HCT116 (cell line): Measurements from ENCODE around the gene ASB10. TPM values are rescaled to one million over a fixed set of nuclear protein-coding genes. Genes with fewer than 3 reads are reported as not detected.

Source experiments
- ATAC-seq: fragments of 200-7000 bp; cut with Tn5 transposase; 2 replicates; pipeline ENCODE4 v1.9.1; 2020; ENCODE audit warnings: mild to moderate bottlenecking, moderate library complexity
- BruUV-seq: library from RNA; stranded (reverse); fragments of 400-500 nt; replicated peaks from 2 replicates; lab custom pipeline; 2021; lab: Mats Ljungman, UMichigan
- CTCF ChIA-PET: fragments of 300-600 bp; sonication (Branson Sonifier 250); formaldehyde crosslinking; loops from one replicate; lab custom pipeline; 2021; ENCODE audit warnings: antibody characterized with exemption; lab: Charles Lee
- POLR2A ChIA-PET: fragments of 300-600, 350-600 bp; sonication (Branson Sonifier 250); formaldehyde crosslinking; loops from one replicate; lab custom pipeline; 2021; ENCODE audit warnings: antibody characterized with exemption; lab: Charles Lee
- RAD21 ChIA-PET, 2 experiments: fragments of 300-600 bp; sonication (Branson Sonifier 250); formaldehyde crosslinking; loops; one replicate each; lab custom pipeline; 2023; ENCODE audit warnings: low total read pairs in 2 of 2; ENCODE audit not compliant: uncharacterized antibody in 2 of 2, unreplicated experiment in 2 of 2, low non-redundant PET in 1 of 2; lab: Charles Lee
- DNase-seq: peaks from one replicate; pipeline ENCODE4 v3.0.0-alpha.2; 2010; ENCODE audit warnings: low read depth, low spot score
- H2AFZ ChIP-seq: fragments of 200-600 bp; shearing (Covaris generic), sonication (generic); 2 replicates; pipeline ENCODE4 v1.6.1; 2017; ENCODE audit warnings: low read depth, mixed run types, mixed read lengths, antibody characterized with exemption, low read length; ENCODE audit not compliant: poor library complexity, severe bottlenecking
- H3K27ac ChIP-seq: 2 replicates; pipeline ENCODE4 v1.5.1; 2012; ENCODE audit warnings: low read depth, low read length
- H3K27me3 ChIP-seq: fragments of 200-600 bp; sonication (generic); 2 replicates; pipeline ENCODE4 v1.6.1; 2016; ENCODE audit warnings: mixed run types, low read length, mixed read lengths; ENCODE audit not compliant: insufficient read depth
- H3K36me3 ChIP-seq, 2 experiments: fragments of 200-500 bp in 1 of 2; fragments of 200-600 bp in 1 of 2; sonication (Bioruptor generic) in 1 of 2; sonication (generic) in 1 of 2; 2 replicates each; pipeline versions ENCODE4 v1.5.1 to v1.6.1; 2014 to 2016; ENCODE audit warnings: low read length in 2 of 2, inconsistent platforms in 1 of 2, mixed read lengths in 1 of 2, mixed run types in 1 of 2; ENCODE audit not compliant: insufficient read depth in 2 of 2, control insufficient read depth in 1 of 2
- H3K4me1 ChIP-seq, 2 experiments: fragments of 200-600 bp in 1 of 2; sonication (generic) in 1 of 2; 2 replicates each; pipeline versions ENCODE4 v1.5.1 to v1.6.1; 2012 to 2017; ENCODE audit warnings: low read length in 2 of 2, inconsistent platforms in 1 of 2, mild to moderate bottlenecking in 1 of 2, mixed read lengths in 1 of 2, mixed run types in 1 of 2, moderate library complexity in 1 of 2; ENCODE audit not compliant: insufficient read depth in 2 of 2, control insufficient read depth in 1 of 2
- H3K4me2 ChIP-seq: fragments of 200-600 bp; sonication (generic); 2 replicates; pipeline ENCODE4 v1.6.1; 2017; ENCODE audit warnings: mixed run types, low read length, mixed read lengths
- H3K4me3 ChIP-seq, 2 experiments: fragments of 200-600 bp in 1 of 2; sonication (generic) in 1 of 2; replicated peaks in 1 of 2; 2 replicates each; pipeline ENCODE4 v1.5.1; 2011 to 2016; ENCODE audit warnings: low read length in 2 of 2, control low read depth in 1 of 2, low read depth in 1 of 2, mild to moderate bottlenecking in 1 of 2, mixed read lengths in 1 of 2, mixed run types in 1 of 2
- H3K79me2 ChIP-seq: fragments of 200-600 bp; sonication (generic); 2 replicates; pipeline ENCODE4 v1.6.1; 2017; ENCODE audit warnings: mild to moderate bottlenecking, mixed run types, low read length, moderate library complexity, mixed read lengths; ENCODE audit not compliant: insufficient read depth
- H3K9ac ChIP-seq: fragments of 200-600 bp; sonication (generic); 2 replicates; pipeline ENCODE4 v1.6.1; 2016; ENCODE audit warnings: low read length, mixed read lengths
- H3K9me2 ChIP-seq: fragments of 200-600 bp; sonication (generic), shearing (Covaris generic); 2 replicates; pipeline ENCODE4 v1.6.1; 2017; ENCODE audit warnings: mixed run types, mild to moderate bottlenecking, moderate library complexity; ENCODE audit not compliant: insufficient read depth
- H3K9me3 ChIP-seq, 2 experiments: fragments of 200-500 bp in 1 of 2; fragments of 200-600 bp in 1 of 2; sonication (Bioruptor generic) in 1 of 2; sonication (generic) in 1 of 2; 2 replicates each; pipeline ENCODE4 v1.6.1; 2014 to 2017; ENCODE audit warnings: low read length in 2 of 2, mixed read lengths in 2 of 2, inconsistent platforms in 1 of 2, low read depth in 1 of 2, mild to moderate bottlenecking in 1 of 2, mixed run types in 1 of 2, moderate library complexity in 1 of 2; ENCODE audit not compliant: control insufficient read depth in 1 of 2, insufficient read depth in 1 of 2
- H4K20me1 ChIP-seq: fragments of 200-600 bp; sonication (generic), shearing (Covaris generic); 2 replicates; pipeline ENCODE4 v1.6.1; 2017; ENCODE audit warnings: mixed run types, mild to moderate bottlenecking, moderate library complexity; ENCODE audit not compliant: insufficient read depth
- CEBPB ChIP-seq: IDR thresholded peaks from 2 replicates; pipeline ENCODE4 v1.6.1; 2012; ENCODE audit warnings: low read depth
- ELF1 ChIP-seq: IDR thresholded peaks from 2 replicates; pipeline ENCODE4 v1.6.1; 2012; ENCODE audit warnings: low read depth, borderline replicate concordance
- POLR2A ChIP-seq: IDR thresholded peaks from 2 replicates; pipeline ENCODE4 v1.7.0; 2011; ENCODE audit warnings: borderline replicate concordance; ENCODE audit not compliant: insufficient read depth, insufficient read length; ENCODE audit errors: extremely low read depth
- POLR2AphosphoS5 ChIP-seq: IDR thresholded peaks from 2 replicates; pipeline ENCODE4 v1.6.1; 2011; ENCODE audit warnings: mild to moderate bottlenecking, low read depth, low read length, moderate library complexity
- RAD21 ChIP-seq: IDR thresholded peaks from 2 replicates; pipeline ENCODE4 v1.6.1; 2012; ENCODE audit warnings: low read depth, mild to moderate bottlenecking
- SIN3A ChIP-seq: IDR thresholded peaks from 2 replicates; pipeline ENCODE4 v1.6.1; 2012; ENCODE audit warnings: low read depth
- SRF ChIP-seq: IDR thresholded peaks from 2 replicates; pipeline ENCODE4 v1.6.1; 2012; ENCODE audit warnings: low read depth
- ZBTB33 ChIP-seq: IDR thresholded peaks from 2 replicates; pipeline ENCODE4 v1.6.1; 2011; ENCODE audit warnings: mild to moderate bottlenecking, low read length, moderate library complexity; ENCODE audit not compliant: insufficient replicate concordance; ENCODE audit errors: extremely low read depth
- intact Hi-C: fragments of 100-400 bp; cut with micrococcal nuclease; formaldehyde crosslinking; loops from 2 replicates; pipeline ENCODE4 v1.10.0; 2022
- total RNA-seq: library from RNA; stranded (reverse); gene quantifications from one replicate; pipeline ENCODE4 v1.2.1, GENCODE V29; 2021; ENCODE audit not compliant: unreplicated experiment

The ASB10 gene
- total RNA-seq, 1 experiment from 2014 or later: not detected

- TF ChIP-seq ELF1: no peak
- TF ChIP-seq ZBTB33: no peak
- no peak for TF ChIP-seq CEBPB
- no peak for TF ChIP-seq SRF
- H3K79me2 ChIP-seq: no peaks in the 10 kb centered on the region
- intact Hi-C loops: no loop called here
- ChIA-PET RAD21 (no interaction called here), CTCF (interaction anchor here (1.0 kb wide), 1 partner anchor 15 kb away, joined by 3 read pairs; no protein-coding TSS in a partner anchor), POLR2A (no interaction called here)
- DNase-seq: no peak
- H4K20me1 ChIP-seq: no peaks in the 10 kb centered on the region
- H2AFZ ChIP-seq: no peak overlapping the region
- H3K9me3 ChIP-seq: no peaks in the 10 kb centered on the region
- H3K36me3 ChIP-seq: no peaks in the 10 kb centered on the region
- no peak overlapping the region for H3K4me3 ChIP-seq
- H3K27me3 ChIP-seq: no peaks in the 10 kb centered on the region
- no peak overlapping the region for H3K4me2 ChIP-seq
- no peaks in the 10 kb centered on the region for H3K4me1 ChIP-seq
- no TSS peak for BruUV-seq
- H3K9me2 ChIP-seq: no peaks in the 10 kb centered on the region
- no peak overlapping the region for H3K27ac ChIP-seq
- ATAC-seq: no peak
- no peak overlapping the region for H3K9ac ChIP-seq
These were observed 7.7 kb downstream of the ASB10 start for GRCh38 chr7:151179287-151179860.

- DNase-seq (no peak), ATAC-seq (no peak)
- H3K36me3 ChIP-seq: no peaks in the 10 kb centered on the region
- ChIA-PET CTCF (interaction anchor here (1.0 kb wide), 1 partner anchor 14 kb away, joined by 3 read pairs; no protein-coding TSS in a partner anchor), RAD21 (no interaction called here), POLR2A (no interaction called here)
- H3K9ac ChIP-seq: no peak overlapping the region
- H3K27me3 ChIP-seq: no peaks in the 10 kb centered on the region
- H3K27ac ChIP-seq: no peak overlapping the region
- no peaks in the 10 kb centered on the region for H3K4me1 ChIP-seq
- no peaks in the 10 kb centered on the region for H3K79me2 ChIP-seq
- no peak overlapping the region for H2AFZ ChIP-seq
- TF ChIP-seq SIN3A (no peak), POLR2A (no peak), POLR2AphosphoS5 (no peak), RAD21 (no peak), CEBPB (no peak)
- no peaks in the 10 kb centered on the region; a peak in 1 of 4 replicates for H3K9me3 ChIP-seq
- no peaks in the 10 kb centered on the region for H4K20me1 ChIP-seq
- no TSS peak for BruUV-seq
- H3K4me3 ChIP-seq: no peak overlapping the region
- intact Hi-C loops: no loop called here
- no peaks in the 10 kb centered on the region for H3K9me2 ChIP-seq
- H3K4me2 ChIP-seq: no peak overlapping the region
These were observed 8.2 kb downstream of the ASB10 start for GRCh38 chr7:151178831-151179230.
